CD4-positive, CD25-positive, alpha-beta regulatory T cell (primary cell): ENCODE data around the gene ACSL1. TPM values are rescaled to one million over a fixed set of nuclear protein-coding genes. Genes with fewer than 3 reads are reported as not detected.

Experiments used
- ATAC-seq, 2 donors: fragments of 150-1000 bp; cut with Tn5 transposase; one replicate each; pipeline ENCODE4 v1.10.0; 2021; ENCODE audit warnings: low read depth in 2 of 2, moderate number of reproducible peaks in 2 of 2, moderate library complexity in 1 of 2
- DNase-seq, 3 donors: peaks; one replicate each; pipeline versions ENCODE4 v3.0.0 to v3.0.0-alpha.2; 2012 to 2022; ENCODE audit warnings: mixed read lengths in 1 of 3
- H3K27ac ChIP-seq: one replicate; pipeline ENCODE4 v1.7.0; 2013; ENCODE audit warnings: mild to moderate bottlenecking, low read length; ENCODE audit not compliant: insufficient read depth, poor library complexity, severe bottlenecking
- H3K27me3 ChIP-seq: one replicate; pipeline ENCODE4 v1.7.0; 2013; ENCODE audit warnings: low read length; ENCODE audit not compliant: control insufficient read depth, insufficient read depth
- H3K36me3 ChIP-seq: one replicate; pipeline ENCODE4 v1.7.0; 2013; ENCODE audit warnings: mild to moderate bottlenecking, low read length, moderate library complexity; ENCODE audit not compliant: control insufficient read depth, insufficient read depth
- H3K4me1 ChIP-seq: 2 replicates; pipeline ENCODE4 v1.7.0; 2013; ENCODE audit warnings: mild to moderate bottlenecking, low read length; ENCODE audit not compliant: insufficient read depth, control insufficient read depth, poor library complexity, severe bottlenecking
- H3K4me3 ChIP-seq: one replicate; pipeline ENCODE4 v1.7.0; 2013; ENCODE audit warnings: low read depth, mild to moderate bottlenecking, low read length, moderate library complexity
- H3K9me3 ChIP-seq, 2 experiments: 1 replicate in 1 of 2; 2 replicates in 1 of 2; pipeline ENCODE4 v1.7.0; 2013; ENCODE audit warnings: low read length in 2 of 2, mild to moderate bottlenecking in 1 of 2, moderate library complexity in 1 of 2; ENCODE audit not compliant: control insufficient read depth in 2 of 2
- H3K27ac Mint-ChIP-seq, 3 donors: one replicate each; pipeline ENCODE4 v1.8.0; 2020 to 2022; ENCODE audit warnings: mild to moderate bottlenecking in 3 of 3, mixed read lengths in 3 of 3, moderate library complexity in 2 of 3
- H3K27me3 Mint-ChIP-seq: one replicate; pipeline ENCODE4 v1.8.0; 2022; ENCODE audit warnings: mild to moderate bottlenecking, mixed read lengths
- H3K36me3 Mint-ChIP-seq: one replicate; pipeline ENCODE4 v1.8.0; 2020; ENCODE audit warnings: mixed read lengths
- H3K4me1 Mint-ChIP-seq, 4 donors: one replicate each; pipeline ENCODE4 v1.8.0; 2020 to 2022; ENCODE audit warnings: mixed read lengths in 4 of 4, mild to moderate bottlenecking in 1 of 4
- H3K4me3 Mint-ChIP-seq, 4 donors: one replicate each; pipeline ENCODE4 v1.8.0; 2020 to 2022; ENCODE audit warnings: mild to moderate bottlenecking in 4 of 4, mixed read lengths in 4 of 4, moderate library complexity in 3 of 4
- H3K9me3 Mint-ChIP-seq, 7 donors: one replicate each; pipeline ENCODE4 v1.8.0; 2020 to 2022; ENCODE audit warnings: mixed read lengths in 7 of 7, mild to moderate bottlenecking in 3 of 7, moderate library complexity in 2 of 7
- polyA plus RNA-seq, 4 donors: library from polyadenylated mRNA; unstranded; fragments of 300-500 nt; fragmentation: Illumina TruSeq; gene quantifications; one replicate each; pipeline ENCODE4 v1.2.3, GENCODE V29; 2021
- total RNA-seq: library from RNA; stranded (reverse); gene quantifications from one replicate; pipeline ENCODE4 v1.2.3, GENCODE V29; 2022

ACSL1 gene
- total and polyA plus RNA-seq, 5 donors from 2014 or later, result 6.8 to 21.0 (median 9.4) TPM

- Histone ChIP-seq H3K9me3 (no peaks in the 10 kb centered on the region), H3K4me3 (no peak overlapping the region), H3K27ac (no peak overlapping the region), H3K4me1 (no peaks in the 10 kb centered on the region), H3K27me3 (no peaks in the 10 kb centered on the region), H3K36me3 (peaks cover 5% of the 10 kb centered on the region)
- ATAC-seq, result no peak
- Mint-ChIP-seq H3K4me1 (peaks cover 5 to 27% (median 18%) of the 10 kb centered on the region in 4 donors), H3K27me3 (no peaks in the 10 kb centered on the region), H3K9me3 (no peaks in the 10 kb centered on the region), H3K4me3 (no peak overlapping the region), H3K27ac (peak overlapping the region in 1 of 3 donors; percentile 34), H3K36me3 (peaks cover 12% of the 10 kb centered on the region)
- DNase-seq, result no peak
Measured at GRCh38 chr4:184803874-184804273, 21.9 kb downstream of the ACSL1 start.

GRCh38 chr4:184803133-184803532 lies 22.6 kb downstream of the ACSL1 start:
- no peaks in the 10 kb centered on the region for H3K9me3 ChIP-seq
- DNase-seq (no peak), ATAC-seq (no peak)
- H3K36me3 ChIP-seq, result peaks cover 10% of the 10 kb centered on the region
- Mint-ChIP-seq H3K36me3 (peaks cover 12% of the 10 kb centered on the region), H3K9me3 (no peaks in the 10 kb centered on the region), H3K4me3 (no peak overlapping the region), H3K27ac (no peak overlapping the region), H3K4me1 (peaks cover 5 to 23% (median 17%) of the 10 kb centered on the region in 4 donors), H3K27me3 (no peaks in the 10 kb centered on the region)
- H3K27ac ChIP-seq, result no peak overlapping the region
- no peaks in the 10 kb centered on the region for H3K27me3 ChIP-seq
- no peaks in the 10 kb centered on the region for H3K4me1 ChIP-seq
- no peak overlapping the region for H3K4me3 ChIP-seq

DNA sequence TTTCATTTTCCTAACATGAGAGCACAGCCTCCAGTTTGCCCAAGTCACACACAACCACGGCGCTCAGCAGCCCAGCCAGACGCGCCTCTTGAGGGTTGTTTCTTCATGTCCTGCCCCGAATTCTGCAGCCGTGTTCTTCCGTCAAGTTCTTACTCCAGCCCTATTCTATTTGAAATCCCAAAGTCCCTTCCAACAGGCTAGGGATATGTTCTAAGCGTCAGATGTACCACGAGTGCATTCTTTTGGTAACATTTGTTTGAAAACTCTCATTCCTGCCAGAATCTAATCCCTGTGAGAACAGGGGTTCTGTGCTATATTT lies 23.1 kb downstream of the ACSL1 start:
- H3K27ac ChIP-seq, result no peak overlapping the region
- no peaks in the 10 kb centered on the region for H3K9me3 ChIP-seq
- Mint-ChIP-seq H3K4me3 (no peak overlapping the region), H3K27ac (no peak overlapping the region), H3K36me3 (peaks cover 16% of the 10 kb centered on the region), H3K4me1 (peaks cover 6 to 22% (median 15%) of the 10 kb centered on the region in 4 donors), H3K9me3 (no peaks in the 10 kb centered on the region), H3K27me3 (no peaks in the 10 kb centered on the region)
- H3K4me3 ChIP-seq, result no peak overlapping the region
- H3K36me3 ChIP-seq, result peaks cover 13% of the 10 kb centered on the region
- ATAC-seq (no peak), DNase-seq (no peak)
- H3K27me3 ChIP-seq, result no peaks in the 10 kb centered on the region
- H3K4me1 ChIP-seq, result no peaks in the 10 kb centered on the region

DNA sequence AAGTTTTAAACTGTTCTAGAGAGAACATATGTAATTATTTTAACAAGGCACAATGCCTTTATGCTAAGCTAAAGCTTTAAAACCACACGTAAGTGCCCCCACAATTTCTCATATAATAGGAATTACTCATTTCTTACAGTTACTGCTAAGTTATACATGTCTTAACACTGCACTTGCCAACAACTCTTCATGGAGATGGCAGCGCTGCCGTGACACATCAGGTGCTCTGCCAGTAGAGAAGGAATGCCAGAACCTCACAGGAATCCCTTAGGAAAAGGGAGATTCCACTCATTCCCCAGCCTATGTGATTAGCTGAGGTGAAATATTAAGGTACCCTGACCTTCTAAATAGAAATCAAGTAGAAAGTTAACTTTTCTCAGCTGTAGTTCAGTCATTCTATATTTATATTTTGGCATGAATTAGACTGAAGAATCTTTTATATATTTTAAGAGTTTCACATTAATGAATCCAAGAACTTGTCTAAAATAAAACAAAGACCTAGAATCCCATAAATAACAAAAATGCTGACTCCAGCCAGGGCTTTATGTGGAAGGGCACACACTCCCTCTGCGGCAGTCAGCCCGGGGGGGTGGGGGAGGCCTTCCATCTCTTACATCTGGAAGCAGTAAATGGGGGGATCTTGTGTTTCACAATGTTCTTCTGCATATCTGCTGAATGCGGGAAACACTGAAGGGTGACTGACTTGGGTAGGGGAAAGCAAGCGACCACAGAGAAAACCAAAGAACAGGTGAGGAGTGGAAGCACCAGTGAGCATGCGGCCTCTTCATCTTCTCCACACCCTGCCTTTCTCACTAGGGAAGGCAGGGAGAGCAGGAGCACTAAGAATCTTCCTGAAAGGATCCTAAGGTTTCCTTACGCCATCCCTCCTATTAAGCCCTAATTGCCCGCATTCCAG lies 23.7 kb downstream of the ACSL1 start:
- Mint-ChIP-seq H3K4me3 (no peak overlapping the region), H3K9me3 (no peaks in the 10 kb centered on the region)

GRCh38 chr4:184798504-184798903 lies 27.3 kb downstream of the ACSL1 start:
- H3K27ac ChIP-seq, result no peak overlapping the region
- no peak for DNase-seq
- no peaks in the 10 kb centered on the region for H3K27me3 Mint-ChIP-seq
- no peak overlapping the region for H3K4me3 ChIP-seq
- no peaks in the 10 kb centered on the region for H3K27me3 ChIP-seq
- peaks cover 31% of the 10 kb centered on the region for H3K36me3 Mint-ChIP-seq
- no peak overlapping the region for H3K4me3 Mint-ChIP-seq
- no peaks in the 10 kb centered on the region for H3K9me3 Mint-ChIP-seq
- peaks cover under 1% of the 10 kb centered on the region for H3K4me1 ChIP-seq
- H3K4me1 Mint-ChIP-seq, result peaks cover 7 to 15% (median 12%) of the 10 kb centered on the region in 4 donors
- H3K36me3 ChIP-seq, result peaks cover 16% of the 10 kb centered on the region
- H3K27ac Mint-ChIP-seq, result no peak overlapping the region
- no peak for ATAC-seq
- no peaks in the 10 kb centered on the region for H3K9me3 ChIP-seq

More for the DNA sequence above, 23.7 kb downstream of the ACSL1 start:
- Histone ChIP-seq H3K4me1 (no peaks in the 10 kb centered on the region), H3K4me3 (no peak overlapping the region), H3K27me3 (no peaks in the 10 kb centered on the region), H3K27ac (no peak overlapping the region), H3K36me3 (peaks cover 13% of the 10 kb centered on the region), H3K9me3 (no peaks in the 10 kb centered on the region)
- Mint-ChIP-seq H3K4me1 (peaks cover 9 to 22% (median 15%) of the 10 kb centered on the region in 4 donors), H3K36me3 (peaks cover 22% of the 10 kb centered on the region), H3K27ac (peak overlapping the region in 1 of 3 donors; percentile 15), H3K27me3 (no peaks in the 10 kb centered on the region)
- DNase-seq (no peak), ATAC-seq (no peak)

DNA sequence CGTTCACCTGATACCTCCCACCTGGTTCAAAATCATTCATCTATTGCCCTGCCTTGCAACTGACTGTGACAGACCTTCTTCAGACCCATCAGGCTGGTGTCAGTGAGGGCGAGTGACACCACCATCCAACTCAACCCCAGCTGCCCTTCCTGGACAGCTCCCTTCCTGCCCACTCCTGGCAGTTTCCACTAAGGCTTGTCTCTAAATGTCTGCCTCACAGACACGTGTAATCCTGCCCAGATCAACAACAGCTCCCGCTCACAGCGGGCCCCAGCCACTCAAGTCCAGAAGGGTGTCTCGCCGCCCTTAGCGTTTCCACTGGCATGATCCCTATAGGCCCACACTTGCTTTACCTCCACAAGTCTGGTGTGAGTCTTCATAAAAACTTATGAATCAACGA lies 28.9 kb downstream of the ACSL1 start:
- Mint-ChIP-seq H3K27ac (peak overlapping the region in 2 of 3 donors; percentile 31 to 63), H3K4me1 (peaks cover 14 to 21% (median 20%) of the 10 kb centered on the region in 4 donors), H3K27me3 (no peaks in the 10 kb centered on the region), H3K4me3 (peak overlapping the region in 1 of 4 donors; percentile 34), H3K9me3 (no peaks in the 10 kb centered on the region), H3K36me3 (peaks cover 23% of the 10 kb centered on the region)
- H3K27me3 ChIP-seq, result no peaks in the 10 kb centered on the region
- H3K36me3 ChIP-seq, result peaks cover 11% of the 10 kb centered on the region
- H3K4me3 ChIP-seq, result no peak overlapping the region
- H3K4me1 ChIP-seq, result peaks cover 9% of the 10 kb centered on the region
- DNase-seq (no peak), ATAC-seq (no peak)
- no peaks in the 10 kb centered on the region for H3K9me3 ChIP-seq
- H3K27ac ChIP-seq, result no peak overlapping the region

DNA sequence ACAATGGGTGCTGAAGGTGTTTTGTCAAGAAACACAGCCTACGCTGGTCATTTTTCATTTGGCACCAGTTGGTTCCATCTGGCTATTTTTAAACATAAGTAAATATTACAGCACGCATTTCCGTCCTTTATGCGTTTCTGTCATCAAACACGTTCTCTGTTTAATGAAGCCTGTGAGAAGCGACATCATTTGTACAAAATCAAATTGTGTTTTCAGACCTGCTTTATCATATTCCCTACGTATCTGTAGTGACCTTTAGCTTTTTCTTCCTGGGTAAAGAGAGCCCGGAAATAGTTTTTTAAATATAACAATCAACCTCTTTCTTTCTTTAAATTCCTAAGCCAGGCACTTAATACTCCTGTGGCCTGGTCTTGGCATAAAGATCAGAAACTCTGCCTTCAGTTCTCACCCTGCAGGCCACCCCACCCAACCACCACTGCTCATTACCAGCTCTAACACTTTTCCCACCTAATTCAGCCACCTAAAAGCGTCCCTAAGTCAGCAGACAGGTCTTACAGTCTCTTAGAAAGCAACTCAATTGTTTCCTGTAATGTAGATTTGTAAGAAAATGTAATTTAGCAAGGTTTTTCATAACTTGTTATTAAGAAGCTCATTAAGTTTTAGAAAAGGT lies 30.4 kb downstream of the ACSL1 start:
- Mint-ChIP-seq H3K27ac (no peak overlapping the region), H3K9me3 (no peaks in the 10 kb centered on the region), H3K36me3 (peaks cover 23% of the 10 kb centered on the region), H3K4me1 (peaks cover 14 to 28% (median 24%) of the 10 kb centered on the region in 4 donors), H3K4me3 (no peak overlapping the region), H3K27me3 (no peaks in the 10 kb centered on the region)
- no peak overlapping the region for H3K27ac ChIP-seq
- no peaks in the 10 kb centered on the region for H3K9me3 ChIP-seq
- ATAC-seq (no peak), DNase-seq (no peak)
- H3K27me3 ChIP-seq, result no peaks in the 10 kb centered on the region
- H3K4me1 ChIP-seq, result peaks cover 9% of the 10 kb centered on the region
- peaks cover 11% of the 10 kb centered on the region for H3K36me3 ChIP-seq
- H3K4me3 ChIP-seq, result no peak overlapping the region
